Jurkat, Clone E6-1 (cell line): ENCODE data around the gene SYTL2.

Source experiments
- DNase-seq: peaks from one replicate; pipeline ENCODE4 v3.0.0-alpha.2; 2011; ENCODE audit warnings: low read depth, low spot score
- H3K4me3 ChIP-seq: 2 replicates; pipeline ENCODE4 v1.5.1; 2011; ENCODE audit warnings: mild to moderate bottlenecking, low read length, control low read depth, moderate library complexity

SYTL2 gene

DNA sequence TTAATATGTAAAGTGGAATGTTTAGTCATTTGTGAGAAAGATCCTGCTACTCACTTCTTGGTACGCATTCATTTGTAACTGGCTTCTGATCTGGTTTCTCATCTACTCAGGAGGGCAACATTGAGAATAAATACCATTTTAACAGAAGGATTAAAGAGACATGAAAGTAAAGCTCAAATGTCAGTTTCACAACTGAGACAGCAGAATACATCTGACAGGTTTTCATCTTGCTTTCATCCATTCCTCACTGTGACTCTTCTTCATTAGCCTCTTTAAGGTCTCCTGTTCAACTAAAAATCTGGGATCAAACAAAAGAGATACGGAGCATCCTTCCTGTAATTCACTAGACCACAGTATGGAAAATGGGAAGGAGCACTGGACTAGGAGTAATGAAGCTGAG, 93.5 kb downstream of the SYTL2 start:
- H3K4me3 ChIP-seq, result no peak overlapping the region

DNA sequence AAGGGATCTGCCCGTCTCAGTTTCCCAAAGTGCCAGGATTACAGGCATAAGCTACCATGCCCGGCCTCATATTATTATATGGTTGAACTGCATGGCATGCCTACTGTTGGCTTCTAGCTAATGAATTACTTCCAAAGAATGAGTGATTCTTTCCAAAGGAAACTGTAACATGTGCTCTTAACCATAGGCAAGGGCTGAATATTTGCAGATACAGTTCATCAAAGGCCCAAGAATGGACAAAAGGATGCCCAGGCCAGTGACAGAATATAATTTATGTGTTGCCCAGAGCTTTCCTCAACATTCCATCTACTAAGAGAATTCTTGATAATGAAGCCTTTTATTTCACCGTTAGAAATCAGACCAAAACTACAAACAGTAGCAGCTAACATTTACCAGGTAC, 98.0 kb downstream of the SYTL2 start:
- no peak overlapping the region for H3K4me3 ChIP-seq
- no peak for DNase-seq

More for the DNA sequence above, 93.5 kb downstream of the SYTL2 start:
- DNase-seq, result no peak

DNA sequence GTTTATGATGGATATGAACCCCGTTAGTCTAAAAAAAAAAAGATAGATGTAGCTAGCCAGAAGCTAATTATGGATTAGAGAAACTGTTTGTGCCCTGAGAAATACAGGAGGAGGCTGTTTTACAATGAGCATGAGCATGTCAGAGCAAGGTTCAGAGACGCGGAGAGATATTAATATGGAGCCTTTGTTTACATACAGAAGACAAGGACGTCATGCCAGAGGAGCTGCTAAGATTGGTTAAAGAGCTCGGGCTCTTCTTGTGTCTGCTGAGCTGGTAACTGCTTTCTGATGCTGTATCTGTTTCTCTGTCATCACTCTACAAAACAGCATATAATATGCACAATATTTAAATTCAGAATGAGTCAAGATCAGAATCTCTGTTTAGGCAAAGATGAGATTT, 100.0 kb downstream of the SYTL2 start:
- no peak overlapping the region for H3K4me3 ChIP-seq
- no peak for DNase-seq

DNA sequence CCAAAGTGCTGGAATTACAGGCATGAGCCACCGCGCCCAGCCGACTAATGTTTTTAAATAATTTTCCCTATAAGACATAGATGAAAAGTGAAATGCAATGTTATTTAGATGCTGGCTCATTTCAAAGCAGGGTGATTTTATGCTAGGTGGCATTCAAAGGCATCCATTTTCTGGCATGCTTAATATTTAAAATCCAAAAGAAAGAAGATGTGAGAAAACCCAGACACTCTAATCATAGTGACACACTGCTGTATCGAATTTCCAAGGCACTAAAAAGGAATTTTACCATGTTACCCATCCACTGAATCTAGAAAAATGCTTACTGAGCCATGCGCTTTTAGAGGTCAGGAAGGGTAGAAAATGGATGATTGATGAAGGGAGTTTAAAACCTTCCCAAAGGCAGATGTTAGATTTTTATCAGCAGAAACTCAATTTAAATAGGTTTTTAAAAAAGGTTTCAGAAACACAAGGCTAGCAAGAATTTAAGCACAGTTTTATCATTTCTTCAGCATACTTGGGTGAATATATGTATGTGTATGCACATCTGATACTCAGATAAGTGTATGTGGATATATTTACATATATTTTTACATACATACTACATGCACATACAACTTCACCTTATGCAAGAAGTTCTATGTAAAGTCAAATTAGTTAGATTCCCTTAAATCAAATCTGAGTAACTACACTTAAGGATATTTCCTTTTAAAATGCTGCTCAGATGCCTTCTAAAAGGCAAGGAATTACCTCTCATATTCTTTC, 100.8 kb downstream of the SYTL2 start:
- DNase-seq, result no peak
- H3K4me3 ChIP-seq, result no peak overlapping the region

DNA sequence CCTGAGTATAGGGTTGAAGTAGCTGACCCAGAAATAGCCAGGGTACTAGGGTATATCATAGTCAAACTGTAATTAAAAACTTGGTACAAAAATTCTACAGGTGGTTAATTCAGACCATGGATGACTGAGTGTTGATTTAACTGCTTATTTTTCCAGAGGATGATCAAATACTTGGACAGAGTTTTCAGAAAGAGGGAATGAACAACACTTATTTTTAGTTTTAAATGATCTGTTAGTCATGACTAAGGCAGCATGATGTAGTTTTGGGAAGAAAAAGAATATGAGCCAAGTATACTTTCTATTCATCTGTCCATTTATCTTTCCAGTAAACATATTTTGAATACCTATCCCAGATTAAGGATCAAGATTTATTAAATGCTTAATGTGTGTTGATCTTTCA, 105.1 kb downstream of the SYTL2 start:
- no peak for DNase-seq
- H3K4me3 ChIP-seq, result no peak overlapping the region

DNA sequence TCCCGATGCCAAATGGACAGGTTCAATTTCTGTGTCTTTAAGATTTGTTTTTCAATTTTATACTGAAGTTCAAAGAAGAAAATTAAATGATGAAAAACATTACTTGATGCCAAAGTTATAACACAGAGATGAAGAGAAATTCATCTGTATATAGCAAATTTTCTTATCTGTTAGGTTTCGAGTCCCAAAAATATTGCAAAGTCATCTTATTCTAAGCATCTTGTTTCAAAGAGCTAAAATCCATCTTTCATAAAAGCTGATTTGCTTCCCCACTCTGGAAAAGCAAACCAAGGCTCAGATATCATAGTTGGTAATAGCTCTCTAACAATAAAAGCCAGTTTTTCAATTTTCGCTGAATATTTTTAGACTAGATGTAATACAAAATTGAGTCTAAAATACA, 106.0 kb downstream of the SYTL2 start:
- no peak overlapping the region for H3K4me3 ChIP-seq
- DNase-seq, result no peak

DNA sequence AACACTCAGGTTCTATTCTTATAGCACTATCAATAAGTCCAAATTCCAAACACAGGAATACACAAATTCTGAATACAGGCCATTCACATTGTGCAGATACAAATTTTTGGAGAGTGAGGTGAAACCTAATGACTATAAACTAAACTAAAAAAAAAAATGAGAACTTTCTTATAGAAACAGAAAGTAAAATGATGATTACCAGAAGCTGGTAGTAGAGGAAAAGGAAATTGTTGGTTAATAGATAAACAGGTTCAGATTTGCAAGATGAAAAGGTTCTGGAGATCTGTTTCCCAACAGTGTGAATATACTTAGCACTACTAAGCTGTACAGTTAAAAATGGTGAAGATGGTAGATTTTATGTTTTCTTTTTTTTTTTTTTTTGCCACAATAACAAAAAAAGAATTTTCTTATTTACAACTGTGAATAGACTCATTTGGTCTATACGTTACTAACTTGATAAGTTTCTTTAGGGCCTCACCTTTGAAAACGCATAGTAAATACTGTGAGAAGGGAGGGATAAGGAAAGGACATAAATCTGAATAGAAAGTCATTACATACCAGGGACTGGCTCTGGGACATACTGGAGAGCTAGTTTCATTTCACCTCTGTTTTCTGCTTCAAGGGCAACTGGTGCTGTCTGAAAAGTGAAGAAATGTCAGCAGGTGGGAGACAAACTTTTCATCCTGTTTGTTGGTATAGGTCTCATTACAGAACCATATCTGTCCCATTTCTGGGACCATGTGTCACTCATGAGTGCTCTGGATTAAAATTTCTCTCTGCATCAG, 110.8 kb downstream of the SYTL2 start:
- peak; percentile 8 for DNase-seq
- H3K4me3 ChIP-seq, result no peak overlapping the region

DNA sequence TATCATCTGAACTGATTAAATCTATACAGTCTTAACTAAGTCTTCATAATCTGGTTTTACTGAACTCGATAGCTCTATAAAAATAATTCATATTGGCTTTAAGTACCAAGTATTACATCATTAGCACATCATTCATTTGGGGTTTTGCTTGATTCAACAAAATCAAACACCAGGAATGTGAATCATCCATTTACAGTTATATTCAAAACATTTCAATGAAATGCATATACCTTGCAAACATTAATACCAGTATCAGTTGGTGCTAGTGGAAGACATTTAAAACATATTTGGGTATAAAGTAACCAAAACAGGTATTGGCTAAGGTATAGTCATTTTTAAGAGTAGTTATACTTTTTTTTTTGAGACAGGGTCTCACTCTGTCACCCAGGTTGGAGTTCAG, 112.7 kb downstream of the SYTL2 start:
- no peak overlapping the region for H3K4me3 ChIP-seq
- DNase-seq, result no peak

DNA sequence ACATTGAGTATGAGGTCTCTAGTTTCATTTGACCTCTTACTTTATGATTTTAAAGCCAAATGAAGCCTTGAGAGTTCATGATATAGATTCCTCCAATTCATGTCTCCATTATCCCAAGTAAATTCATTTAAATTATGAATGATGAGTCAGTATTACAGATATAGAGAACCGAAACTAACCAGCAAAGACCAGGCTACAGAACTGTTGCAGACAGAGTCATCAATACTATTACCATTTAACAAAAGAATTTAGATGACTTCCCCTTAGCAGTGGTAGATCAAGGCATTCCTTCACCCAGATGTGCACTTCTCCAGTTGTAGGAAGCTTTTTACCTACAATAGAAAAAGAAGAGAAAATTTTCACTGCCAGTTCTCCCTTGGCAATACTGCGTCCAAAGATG, 113.2 kb downstream of the SYTL2 start:
- H3K4me3 ChIP-seq, result no peak overlapping the region
- no peak for DNase-seq

DNA sequence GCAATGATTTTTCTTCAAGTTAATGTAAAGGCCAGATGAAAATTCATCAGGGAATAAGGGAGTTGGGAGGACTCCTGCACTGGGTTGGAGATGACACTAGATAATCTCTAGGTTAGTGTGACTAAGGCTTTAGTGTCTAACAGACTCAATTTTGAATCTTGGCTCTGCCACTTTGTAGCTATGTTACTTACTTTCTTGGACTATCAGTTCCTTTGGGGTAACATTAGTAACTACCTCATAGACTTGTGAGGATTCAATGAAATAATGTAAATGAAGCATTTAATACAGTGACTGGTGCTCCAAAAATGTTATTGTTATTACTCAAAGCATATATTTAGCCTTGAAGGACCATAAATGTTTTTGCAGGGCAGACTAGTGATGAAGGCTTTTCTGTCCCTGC, 115.4 kb downstream of the SYTL2 start:
- no peak overlapping the region for H3K4me3 ChIP-seq
- no peak for DNase-seq

DNA sequence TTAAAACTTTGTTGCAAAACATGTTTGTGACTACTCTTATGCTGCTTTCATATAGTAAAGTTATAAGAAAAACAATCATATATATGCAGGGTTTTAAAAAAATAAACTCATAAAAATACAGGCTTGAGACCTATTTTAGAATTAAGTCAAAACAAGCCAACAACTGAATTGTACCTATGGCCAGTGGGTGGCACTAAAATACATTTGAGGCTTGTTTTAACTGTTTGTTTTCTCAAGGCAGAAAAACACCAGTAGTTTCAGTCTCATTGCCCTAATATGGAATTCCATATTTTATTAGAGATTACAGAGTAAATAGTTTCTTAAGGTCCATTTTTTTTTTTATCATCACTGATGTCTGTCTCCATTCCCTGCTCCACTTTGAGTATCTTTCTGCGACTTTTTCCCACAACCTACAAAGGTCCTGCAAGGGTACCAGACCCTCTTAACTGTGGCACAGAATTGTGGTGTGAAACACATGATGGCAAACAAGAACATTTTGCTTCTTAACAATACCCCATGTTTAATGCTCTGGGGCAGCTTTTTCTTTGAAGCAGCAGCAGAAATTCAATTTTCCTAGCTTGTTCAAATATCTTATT, 116.5 kb downstream of the SYTL2 start:
- peak; percentile 26 for DNase-seq
- no peak overlapping the region for H3K4me3 ChIP-seq

DNA sequence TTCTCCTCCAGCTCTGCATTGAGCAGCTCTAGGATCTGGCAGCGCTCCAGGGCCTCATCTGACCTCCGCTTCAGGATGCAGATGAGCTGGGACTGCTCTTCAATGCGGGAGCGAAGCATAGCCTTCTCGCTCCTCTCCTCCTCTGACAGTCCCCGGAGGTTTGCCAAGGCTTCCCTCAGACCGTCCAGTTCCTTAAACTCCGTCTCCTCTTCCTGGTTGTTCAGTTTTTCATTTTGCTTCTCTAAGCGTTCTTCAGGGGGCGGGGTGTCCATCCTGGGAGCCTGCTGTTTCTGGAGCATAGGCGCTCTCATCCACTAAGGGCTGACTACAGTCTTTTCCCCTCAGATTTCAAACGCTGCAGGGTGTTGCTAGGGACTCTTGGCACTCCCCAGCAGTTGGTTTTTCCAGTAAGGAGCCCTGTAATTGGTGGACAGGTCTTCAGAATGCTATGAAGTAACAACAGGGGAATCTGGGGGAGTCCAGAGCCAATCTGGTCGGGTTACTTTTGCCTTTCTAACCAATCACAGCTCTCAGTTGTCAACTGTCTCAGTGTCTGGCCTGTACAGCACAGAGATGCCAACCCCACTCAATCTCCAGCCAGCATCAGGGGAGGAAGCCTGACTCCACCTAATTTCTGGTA, 125.0 kb downstream of the SYTL2 start, which contains the start of gene CCDC89:
Gene CCDC89, minus strand, starts transcription at position 376 of the 640 bp plus-strand sequence. Its CDS starts 65 bp downstream, at position 311.
- H3K4me3 ChIP-seq, result no peak within 1 kb of the TSS
- no peak for DNase-seq

DNA sequence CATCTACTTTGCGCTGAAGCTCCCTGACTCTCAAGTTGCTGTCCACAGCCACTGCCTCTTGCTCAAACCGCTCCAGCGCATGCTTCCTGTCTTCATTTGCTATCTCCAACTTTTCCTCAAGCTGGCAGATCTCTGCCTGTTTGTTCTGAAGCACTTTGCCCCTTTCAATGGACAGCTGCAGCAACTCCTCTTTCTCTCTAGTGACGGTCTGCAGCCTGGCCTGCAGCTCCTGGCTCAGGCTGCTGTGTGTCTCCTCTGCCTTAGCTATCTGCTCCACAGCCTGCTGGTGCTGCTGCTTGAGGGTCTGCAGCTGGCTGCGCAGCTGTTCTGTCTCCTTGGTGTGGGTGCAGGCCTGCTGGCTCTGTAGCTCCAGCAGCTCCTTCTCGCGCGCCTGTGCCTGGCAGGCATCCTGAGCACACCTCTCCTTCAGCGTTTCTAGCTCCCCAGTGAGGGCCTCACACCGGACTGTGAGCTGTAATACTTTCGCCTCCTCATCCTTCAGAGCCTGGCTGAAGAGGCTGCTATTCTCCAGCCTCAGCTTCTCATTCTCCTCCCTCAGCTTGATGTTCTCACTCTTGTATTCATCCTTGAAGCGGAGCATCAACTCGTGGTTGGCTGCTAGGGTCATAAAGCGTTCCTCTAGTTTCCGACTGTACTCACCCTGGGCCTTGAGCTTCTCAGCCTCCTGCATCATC, 125.7 kb downstream of the SYTL2 start:
- no peak overlapping the region for H3K4me3 ChIP-seq
- no peak for DNase-seq

DNA sequence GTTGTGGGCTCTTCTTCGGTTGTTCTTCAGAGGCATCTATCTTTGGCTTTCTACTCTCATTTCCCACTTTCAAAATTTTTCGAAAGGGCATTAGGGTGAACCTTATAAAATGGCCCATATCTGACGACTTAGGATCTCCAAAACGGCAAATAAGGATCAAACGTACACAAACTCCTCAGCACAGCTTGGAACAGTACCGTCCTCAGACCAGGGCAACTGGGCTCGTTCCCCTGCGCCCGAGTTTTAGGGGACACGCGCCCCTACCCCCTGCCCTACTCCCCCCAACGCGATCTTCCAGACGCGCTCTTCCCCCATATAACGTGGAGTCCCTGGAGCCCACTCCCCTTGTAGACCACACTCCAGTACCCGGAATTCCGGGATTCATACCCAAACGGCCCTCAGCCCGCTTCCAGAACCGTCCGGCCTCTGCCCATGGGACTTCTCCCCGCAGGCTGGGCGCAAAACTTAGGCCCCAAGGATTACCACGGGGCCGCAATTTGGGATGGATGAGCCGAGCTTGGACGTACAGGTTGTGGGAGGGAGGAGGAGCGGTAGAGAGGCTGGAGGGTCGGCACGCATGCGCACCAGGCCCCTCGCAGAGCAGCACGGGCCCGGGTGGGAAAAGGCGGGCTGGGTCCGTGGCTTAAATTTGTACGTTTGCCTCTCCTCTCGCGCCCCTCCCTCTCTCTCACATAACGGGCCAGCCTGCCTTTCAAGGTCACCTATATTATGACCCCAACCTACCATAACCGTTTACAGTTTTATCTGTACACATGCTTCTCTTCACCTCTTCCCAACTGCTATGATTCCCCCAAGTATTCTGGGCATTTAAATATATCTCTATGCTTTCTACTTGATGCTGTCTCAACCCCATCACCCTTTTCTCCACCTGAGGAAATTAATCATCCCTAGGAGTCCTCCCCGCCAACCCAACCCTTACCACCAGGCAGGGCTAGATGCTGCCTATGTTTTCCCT, 128.3 kb downstream of the SYTL2 start:
- DNase-seq, result no peak
- no peak overlapping the region for H3K4me3 ChIP-seq

DNA sequence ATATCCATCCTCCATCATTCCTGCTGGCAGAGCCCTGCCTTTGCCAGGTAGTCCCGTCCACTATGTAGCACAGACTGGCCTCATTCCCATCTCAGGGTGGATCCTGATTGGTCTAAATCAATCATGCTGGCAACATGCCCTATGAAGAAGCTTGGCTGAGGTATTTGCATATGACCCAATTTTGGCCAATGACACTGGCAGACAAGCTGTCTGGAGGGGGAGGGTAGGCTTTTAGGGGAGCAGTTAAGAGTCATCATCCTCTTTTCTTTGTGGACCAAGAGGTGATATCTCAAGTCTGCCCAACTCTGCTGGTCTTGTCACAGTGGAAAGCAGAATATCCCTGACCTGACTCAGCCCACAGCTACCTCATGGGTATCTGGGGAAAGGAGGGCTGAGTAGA, 130.0 kb downstream of the SYTL2 start:
- no peak for DNase-seq
- H3K4me3 ChIP-seq, result no peak overlapping the region

DNA sequence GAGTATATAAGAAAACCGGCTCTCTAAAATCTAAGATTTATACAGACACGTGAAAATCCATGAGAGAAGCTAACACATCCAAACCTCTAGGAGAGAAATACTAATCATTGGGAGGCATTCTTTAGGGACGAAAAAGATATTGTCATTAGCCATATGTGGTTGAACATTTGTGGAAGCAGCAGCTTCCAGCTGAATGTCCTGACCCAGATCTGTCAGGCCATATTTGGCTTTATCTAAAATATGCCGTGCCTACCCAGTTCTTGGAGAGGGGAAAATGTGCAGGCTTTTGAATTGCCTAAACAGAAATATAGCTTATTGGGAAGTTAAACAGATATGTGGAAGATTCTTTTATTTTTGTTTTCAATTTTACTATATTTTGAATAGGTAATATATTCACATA, 131.4 kb downstream of the SYTL2 start:
- DNase-seq, result no peak
- H3K4me3 ChIP-seq, result no peak overlapping the region

DNA sequence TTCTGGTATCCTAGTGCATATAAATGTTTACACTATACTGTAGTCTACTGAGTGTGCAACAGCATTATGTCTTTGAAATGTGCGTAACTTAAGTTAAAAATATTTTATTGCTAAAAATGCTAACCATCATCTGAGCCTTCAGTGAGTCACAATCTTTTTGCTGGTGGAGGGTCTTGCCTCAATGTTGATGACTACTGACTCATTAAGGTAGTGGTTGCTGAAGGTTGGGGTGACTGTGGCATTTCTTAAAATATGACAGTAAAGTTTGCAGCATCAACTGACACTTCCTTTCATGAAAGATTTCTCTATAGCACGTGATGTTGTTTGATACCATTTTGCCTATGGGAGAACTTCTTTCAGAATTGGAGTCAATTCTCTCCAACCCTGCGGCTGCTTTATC, 137.5 kb downstream of the SYTL2 start:
- no peak overlapping the region for H3K4me3 ChIP-seq
- DNase-seq, result no peak
